BJ (cell line): ENCODE results near the gene FTSJ3. TPM values are rescaled to one million over a fixed set of nuclear protein-coding genes. Genes with fewer than 3 reads are reported as not detected.

Source experiments
- CTCF ChIA-PET: fragments of 350-600 bp; formaldehyde crosslinking; extraction: SDS; loops from one replicate; lab custom pipeline; 2021; ENCODE audit warnings: antibody characterized with exemption, inconsistent platforms; lab: Yijun Ruan, JAX
- POLR2A ChIA-PET: fragments of 300-600 bp; sonication (Branson Sonifier 250); formaldehyde crosslinking; extraction: SDS; loops from one replicate; lab custom pipeline; 2021; ENCODE audit warnings: antibody characterized with exemption; lab: Charles Lee
- DNase-seq: peaks from one replicate; pipeline ENCODE4 v3.0.0-alpha.2; 2011; ENCODE audit warnings: low read depth
- H3K27me3 ChIP-seq: 2 replicates; pipeline ENCODE4 v1.6.0; 2011; ENCODE audit warnings: low read length; ENCODE audit not compliant: control insufficient read depth, insufficient read depth
- H3K36me3 ChIP-seq: 2 replicates; pipeline ENCODE4 v1.5.1; 2011; ENCODE audit warnings: low read length; ENCODE audit not compliant: control insufficient read depth, insufficient read depth
- H3K4me3 ChIP-seq: 2 replicates; pipeline ENCODE4 v1.5.1; 2011; ENCODE audit warnings: low read depth, mild to moderate bottlenecking, control low read depth, low read length
- polyA plus RNA-seq: library from polyadenylated mRNA; depleted of rRNA; stranded (reverse); fragments of >200 nt; gene quantifications from 2 replicates; pipeline ENCODE4 v1.2.3, GENCODE V29; 2011
- TF ChIP-seq, protein P1 (sequence below): IDR thresholded peaks from 2 replicates; pipeline ENCODE4 v1.5.1; 2011; ENCODE audit warnings: low read depth, mild to moderate bottlenecking, control low read depth, inconsistent platforms, low read length, moderate library complexity; ENCODE audit not compliant: insufficient read depth

The FTSJ3 gene
- polyA plus RNA-seq, 1 experiment, result 42.1 TPM

DNA sequence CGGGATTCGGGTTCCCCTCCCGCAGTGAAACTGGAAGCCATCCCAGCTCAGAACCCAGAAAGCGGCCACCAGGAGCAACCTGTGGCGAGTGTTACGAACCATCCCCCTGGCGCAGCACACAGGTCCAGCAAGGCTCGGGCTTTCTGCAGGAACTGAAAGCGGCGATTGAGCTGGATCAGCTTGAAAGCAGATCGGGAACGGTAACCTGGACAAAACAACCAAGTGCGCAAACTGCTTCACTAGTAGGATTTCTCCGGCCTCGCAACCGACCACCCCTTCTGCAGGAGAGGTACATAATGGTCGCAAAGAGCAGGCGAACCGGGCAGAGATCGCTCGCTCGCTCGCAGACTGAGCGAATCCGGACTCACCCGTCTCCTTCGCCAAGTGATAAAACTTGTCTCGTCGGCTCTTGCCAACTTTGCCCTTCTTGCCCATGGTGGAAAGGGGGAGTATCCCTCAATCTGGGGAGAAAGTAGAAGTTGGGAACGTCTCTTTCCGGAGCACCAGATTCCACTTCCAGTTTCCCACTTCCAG is 928 bp downstream of the FTSJ3 start:
- DNase-seq, result no peak
- TF ChIP-seq, protein P1, sequence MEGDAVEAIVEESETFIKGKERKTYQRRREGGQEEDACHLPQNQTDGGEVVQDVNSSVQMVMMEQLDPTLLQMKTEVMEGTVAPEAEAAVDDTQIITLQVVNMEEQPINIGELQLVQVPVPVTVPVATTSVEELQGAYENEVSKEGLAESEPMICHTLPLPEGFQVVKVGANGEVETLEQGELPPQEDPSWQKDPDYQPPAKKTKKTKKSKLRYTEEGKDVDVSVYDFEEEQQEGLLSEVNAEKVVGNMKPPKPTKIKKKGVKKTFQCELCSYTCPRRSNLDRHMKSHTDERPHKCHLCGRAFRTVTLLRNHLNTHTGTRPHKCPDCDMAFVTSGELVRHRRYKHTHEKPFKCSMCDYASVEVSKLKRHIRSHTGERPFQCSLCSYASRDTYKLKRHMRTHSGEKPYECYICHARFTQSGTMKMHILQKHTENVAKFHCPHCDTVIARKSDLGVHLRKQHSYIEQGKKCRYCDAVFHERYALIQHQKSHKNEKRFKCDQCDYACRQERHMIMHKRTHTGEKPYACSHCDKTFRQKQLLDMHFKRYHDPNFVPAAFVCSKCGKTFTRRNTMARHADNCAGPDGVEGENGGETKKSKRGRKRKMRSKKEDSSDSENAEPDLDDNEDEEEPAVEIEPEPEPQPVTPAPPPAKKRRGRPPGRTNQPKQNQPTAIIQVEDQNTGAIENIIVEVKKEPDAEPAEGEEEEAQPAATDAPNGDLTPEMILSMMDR, result no peak
- no peaks in the 10 kb centered on the region for H3K27me3 ChIP-seq
- H3K36me3 ChIP-seq, result peaks cover 46% of the 10 kb centered on the region
- peak overlapping the region; percentile 59 for H3K4me3 ChIP-seq
- ChIA-PET CTCF (interaction anchor here (0.8 to 1.2 kb wide), 3 partner anchors 8 to 130 kb away, joined by 3 read pairs; no protein-coding TSS in a partner anchor), POLR2A (no interaction called here)

DNA sequence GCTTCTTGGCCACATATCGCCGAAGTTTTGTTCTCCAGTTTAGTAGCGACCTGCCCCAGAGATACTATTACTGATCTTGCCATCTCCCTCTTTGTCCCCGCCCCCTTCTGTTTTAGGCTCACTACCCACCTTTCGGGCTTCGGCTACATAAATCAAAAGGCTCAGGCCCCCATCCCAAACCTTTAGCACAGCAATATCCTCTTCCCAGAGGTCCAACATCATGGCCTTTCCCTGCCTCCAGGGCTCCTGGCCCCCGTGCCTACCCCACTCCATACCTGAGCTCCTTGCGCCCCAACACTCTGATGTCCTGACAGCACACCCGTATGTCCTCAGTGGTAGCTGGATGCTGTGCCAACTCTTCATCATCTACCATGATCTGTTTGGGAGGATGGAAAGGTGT is 3.1 kb downstream of the FTSJ3 start:
- DNase-seq, result no peak
- Histone ChIP-seq H3K36me3 (peaks cover 43% of the 10 kb centered on the region), H3K27me3 (no peaks in the 10 kb centered on the region), H3K4me3 (no peak overlapping the region)
- TF ChIP-seq, protein P1, result no peak
- ChIA-PET CTCF (interaction anchor here (0.8 kb wide), 1 partner anchor 27 kb away, joined by 3 read pairs; no protein-coding TSS in a partner anchor), POLR2A (no interaction called here)

DNA sequence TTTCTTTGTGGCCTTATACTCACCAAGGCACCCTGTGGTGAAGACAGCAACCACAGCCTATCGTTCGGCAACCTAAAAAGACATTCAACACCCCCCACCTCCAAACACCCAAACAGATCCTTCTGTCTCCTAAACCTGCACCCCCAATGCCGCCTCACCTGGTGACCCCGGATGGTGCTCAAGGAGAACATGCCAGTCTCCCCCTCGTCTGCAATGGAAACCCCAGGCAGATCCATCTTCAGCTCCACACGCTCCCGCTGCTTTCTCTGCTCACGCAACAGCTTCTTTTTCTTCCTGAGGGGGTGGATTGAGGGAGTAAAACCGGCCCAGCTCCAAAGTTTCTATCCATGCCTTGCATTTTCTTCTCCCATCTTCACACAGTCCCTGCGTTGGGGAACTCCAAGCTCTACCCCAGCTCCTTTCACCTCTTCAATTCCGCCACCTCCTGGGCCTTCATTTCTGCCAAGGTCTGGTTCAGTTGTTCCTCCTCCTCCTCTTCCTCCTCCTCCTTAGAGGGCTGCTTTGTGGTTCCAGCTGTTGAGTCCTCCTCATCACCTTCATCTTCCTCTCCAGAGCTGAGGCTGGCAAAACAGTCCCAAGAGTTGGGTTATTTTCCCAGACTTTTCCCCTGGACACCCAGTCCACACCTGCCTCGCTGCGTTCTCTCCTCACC is 3.7 kb downstream of the FTSJ3 start:
- TF ChIP-seq, protein P1, result no peak
- Histone ChIP-seq H3K4me3 (no peak overlapping the region), H3K36me3 (peaks cover 42% of the 10 kb centered on the region), H3K27me3 (no peaks in the 10 kb centered on the region)
- DNase-seq, result no peak
- ChIA-PET CTCF (interaction anchor here (0.8 to 1.4 kb wide), 2 partner anchors 14 to 26 kb away, joined by 3 read pairs; no protein-coding TSS in a partner anchor), POLR2A (no interaction called here)

DNA sequence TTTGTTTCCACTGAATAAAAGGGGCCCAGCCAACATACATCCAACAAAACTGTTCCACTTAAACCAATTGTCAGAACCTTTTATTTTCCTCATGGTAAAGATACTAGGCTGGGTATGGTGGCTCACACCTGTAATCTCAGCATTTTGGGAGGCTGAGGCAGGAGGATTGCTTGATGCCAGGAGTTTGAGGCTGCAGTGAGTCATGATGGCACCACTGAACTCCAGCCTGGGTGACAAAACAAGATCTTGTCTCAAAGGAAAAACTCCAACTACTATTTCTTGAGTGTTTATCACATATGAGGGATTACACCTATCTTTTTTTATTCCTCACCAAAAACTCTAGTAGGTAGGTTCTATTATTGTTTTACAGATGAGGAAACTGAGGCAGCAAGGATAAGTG is 4.9 kb downstream of the FTSJ3 start:
- POLR2A ChIA-PET, result no interaction called here
- peaks cover 52% of the 10 kb centered on the region for H3K36me3 ChIP-seq
- no peaks in the 10 kb centered on the region for H3K27me3 ChIP-seq

DNA sequence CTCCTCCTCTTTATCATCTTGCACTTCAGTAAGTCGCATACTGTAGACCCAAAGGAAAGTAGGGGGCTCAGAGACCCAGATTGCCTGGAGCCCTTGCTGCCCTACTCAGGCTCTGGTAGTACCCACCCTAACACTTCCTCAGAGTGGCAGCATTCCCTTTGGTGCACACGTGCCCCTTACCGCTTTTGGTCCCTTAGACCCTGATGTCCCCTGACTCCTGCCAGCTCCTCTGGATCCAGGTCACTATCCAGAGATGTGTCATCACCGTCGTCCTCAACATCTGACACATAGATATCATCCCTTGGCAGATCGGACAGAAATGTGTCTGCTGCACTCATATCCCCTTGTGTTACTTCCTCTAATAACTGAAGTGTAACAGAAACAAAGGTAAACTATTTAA is 5.7 kb downstream of the FTSJ3 start:
- DNase-seq, result no peak
- TF ChIP-seq, protein P1, result no peak
- ChIA-PET POLR2A (no interaction called here), CTCF (interaction anchor here (1.6 kb wide), 1 partner anchor 31 kb away, joined by 7 read pairs; no protein-coding TSS in a partner anchor)
- no peaks in the 10 kb centered on the region for H3K27me3 ChIP-seq
- H3K4me3 ChIP-seq, result no peak overlapping the region
- H3K36me3 ChIP-seq, result peaks cover 54% of the 10 kb centered on the region

More for the DNA sequence above, 4.9 kb downstream of the FTSJ3 start:
- H3K4me3 ChIP-seq, result no peak overlapping the region
- CTCF ChIA-PET, result interaction anchor here (1.0 to 1.4 kb wide), 2 partner anchors 13 to 20 kb away, joined by 3 to 4 read pairs; no protein-coding TSS in a partner anchor
- TF ChIP-seq, protein P1, result no peak
- no peak for DNase-seq
